Measurements from ENCODE around the gene IKZF3. TPM values are rescaled to one million over a fixed set of nuclear protein-coding genes. Genes with fewer than 3 reads are reported as not detected.

The IKZF3 gene
- total and polyA plus RNA-seq, 10 of the 15 experiments (the other 5 are each of a cell fraction or from before 2014, with no cell fraction given) = 5.5 to 98.2 (median 47.6) TPM

DNA sequence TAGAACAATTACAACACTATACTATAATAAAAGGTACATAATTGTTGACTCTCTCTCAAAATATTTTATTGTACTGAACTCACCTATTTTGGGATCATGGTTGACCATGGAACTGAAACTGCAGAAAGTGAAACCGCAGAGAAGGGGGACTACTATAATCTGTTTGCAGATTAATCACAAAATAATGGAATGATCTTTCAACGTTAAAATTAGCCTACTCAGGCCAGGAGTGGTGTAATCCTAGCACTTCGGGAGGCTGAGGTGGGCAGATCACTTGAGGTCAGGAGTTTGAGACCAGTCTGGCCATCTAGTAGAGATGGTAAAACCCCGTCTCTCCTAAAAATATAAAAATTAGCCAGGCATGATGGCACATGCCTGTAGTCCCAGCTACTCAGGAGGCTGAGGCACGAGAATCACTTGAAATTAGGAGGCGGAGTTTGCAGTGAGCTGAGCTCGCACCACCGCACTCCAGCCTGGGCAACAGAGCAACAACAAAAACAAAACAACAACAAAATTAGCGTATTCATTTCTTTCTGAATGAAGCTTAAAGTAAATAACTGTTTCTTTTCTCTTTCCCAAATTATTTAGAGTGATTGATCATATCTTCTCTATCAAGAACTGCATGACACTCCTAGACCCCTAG, 45.6 kb downstream of the IKZF3 start (continued):
- TF ChIP-seq SUZ12 (IDR thresholded peaks at IDR 0.05; ENCODE audit: unreplicated experiment) = no peak
- no peak for TF ChIP-seq MEF2B (IDR thresholded peaks at IDR 0.05; ENCODE audit: partially characterized antibody, poor library complexity, severe bottlenecking)
- TF ChIP-seq RFX5 (IDR thresholded peaks at IDR 0.05; ENCODE audit: low read depth, low read length) = no peak
- TF ChIP-seq IKZF1 (conservative IDR thresholded peaks at IDR 0.05) = peak; percentile 23
- TF ChIP-seq NR2C1 (IDR thresholded peaks at IDR 0.05) = no peak
- TF ChIP-seq, protein P1, sequence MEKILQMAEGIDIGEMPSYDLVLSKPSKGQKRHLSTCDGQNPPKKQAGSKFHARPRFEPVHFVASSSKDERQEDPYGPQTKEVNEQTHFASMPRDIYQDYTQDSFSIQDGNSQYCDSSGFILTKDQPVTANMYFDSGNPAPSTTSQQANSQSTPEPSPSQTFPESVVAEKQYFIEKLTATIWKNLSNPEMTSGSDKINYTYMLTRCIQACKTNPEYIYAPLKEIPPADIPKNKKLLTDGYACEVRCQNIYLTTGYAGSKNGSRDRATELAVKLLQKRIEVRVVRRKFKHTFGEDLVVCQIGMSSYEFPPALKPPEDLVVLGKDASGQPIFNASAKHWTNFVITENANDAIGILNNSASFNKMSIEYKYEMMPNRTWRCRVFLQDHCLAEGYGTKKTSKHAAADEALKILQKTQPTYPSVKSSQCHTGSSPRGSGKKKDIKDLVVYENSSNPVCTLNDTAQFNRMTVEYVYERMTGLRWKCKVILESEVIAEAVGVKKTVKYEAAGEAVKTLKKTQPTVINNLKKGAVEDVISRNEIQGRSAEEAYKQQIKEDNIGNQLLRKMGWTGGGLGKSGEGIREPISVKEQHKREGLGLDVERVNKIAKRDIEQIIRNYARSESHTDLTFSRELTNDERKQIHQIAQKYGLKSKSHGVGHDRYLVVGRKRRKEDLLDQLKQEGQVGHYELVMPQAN (conservative IDR thresholded peaks at IDR 0.05) = no peak
- TF ChIP-seq CEBPB (IDR thresholded peaks at IDR 0.05; ENCODE audit: borderline replicate concordance in 1 of 2, low read depth in 2 of 2, low read length in 2 of 2) = no peak
- TF ChIP-seq, protein P2, sequence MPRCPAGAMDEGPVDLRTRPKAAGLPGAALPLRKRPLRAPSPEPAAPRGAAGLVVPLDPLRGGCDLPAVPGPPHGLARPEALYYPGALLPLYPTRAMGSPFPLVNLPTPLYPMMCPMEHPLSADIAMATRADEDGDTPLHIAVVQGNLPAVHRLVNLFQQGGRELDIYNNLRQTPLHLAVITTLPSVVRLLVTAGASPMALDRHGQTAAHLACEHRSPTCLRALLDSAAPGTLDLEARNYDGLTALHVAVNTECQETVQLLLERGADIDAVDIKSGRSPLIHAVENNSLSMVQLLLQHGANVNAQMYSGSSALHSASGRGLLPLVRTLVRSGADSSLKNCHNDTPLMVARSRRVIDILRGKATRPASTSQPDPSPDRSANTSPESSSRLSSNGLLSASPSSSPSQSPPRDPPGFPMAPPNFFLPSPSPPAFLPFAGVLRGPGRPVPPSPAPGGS (IDR thresholded peaks at IDR 0.05; ENCODE audit: borderline replicate concordance, insufficient read depth, low read depth, low read length, poor library complexity, severe bottlenecking) = no peak
- TF ChIP-seq ZSCAN29 (IDR thresholded peaks at IDR 0.05) = no peak
- TF ChIP-seq SUPT20H (IDR thresholded peaks at IDR 0.05; ENCODE audit: borderline replicate concordance, control insufficient read depth, low read depth, low read length) = no peak
- TF ChIP-seq IKZF2 (IDR thresholded peaks at IDR 0.05) = peak; percentile 53 to 60; a peak in 3 of 4 replicates
- no peak for TF ChIP-seq GATAD2B (conservative IDR thresholded peaks at IDR 0.05; ENCODE audit: low read depth)
- no peak for TF ChIP-seq EGR1 (IDR thresholded peaks at IDR 0.05; ENCODE audit: borderline replicate concordance in 1 of 2, low read depth in 2 of 2, low read length in 2 of 2)
- no peak for TF ChIP-seq TAF1 (IDR thresholded peaks at IDR 0.05; ENCODE audit: borderline replicate concordance, low read depth, low read length)
- no peak for TF ChIP-seq HDGF (IDR thresholded peaks at IDR 0.05)
- TF ChIP-seq, protein P3, sequence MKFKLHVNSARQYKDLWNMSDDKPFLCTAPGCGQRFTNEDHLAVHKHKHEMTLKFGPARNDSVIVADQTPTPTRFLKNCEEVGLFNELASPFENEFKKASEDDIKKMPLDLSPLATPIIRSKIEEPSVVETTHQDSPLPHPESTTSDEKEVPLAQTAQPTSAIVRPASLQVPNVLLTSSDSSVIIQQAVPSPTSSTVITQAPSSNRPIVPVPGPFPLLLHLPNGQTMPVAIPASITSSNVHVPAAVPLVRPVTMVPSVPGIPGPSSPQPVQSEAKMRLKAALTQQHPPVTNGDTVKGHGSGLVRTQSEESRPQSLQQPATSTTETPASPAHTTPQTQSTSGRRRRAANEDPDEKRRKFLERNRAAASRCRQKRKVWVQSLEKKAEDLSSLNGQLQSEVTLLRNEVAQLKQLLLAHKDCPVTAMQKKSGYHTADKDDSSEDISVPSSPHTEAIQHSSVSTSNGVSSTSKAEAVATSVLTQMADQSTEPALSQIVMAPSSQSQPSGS (IDR thresholded peaks at IDR 0.05; ENCODE audit: low read length) = peak; percentile 32; the same call in 1 of the 2 replicates
- TF ChIP-seq ASH2L (IDR thresholded peaks at IDR 0.05; ENCODE audit: borderline replicate concordance, low read depth) = no peak
- TF ChIP-seq, protein P4, sequence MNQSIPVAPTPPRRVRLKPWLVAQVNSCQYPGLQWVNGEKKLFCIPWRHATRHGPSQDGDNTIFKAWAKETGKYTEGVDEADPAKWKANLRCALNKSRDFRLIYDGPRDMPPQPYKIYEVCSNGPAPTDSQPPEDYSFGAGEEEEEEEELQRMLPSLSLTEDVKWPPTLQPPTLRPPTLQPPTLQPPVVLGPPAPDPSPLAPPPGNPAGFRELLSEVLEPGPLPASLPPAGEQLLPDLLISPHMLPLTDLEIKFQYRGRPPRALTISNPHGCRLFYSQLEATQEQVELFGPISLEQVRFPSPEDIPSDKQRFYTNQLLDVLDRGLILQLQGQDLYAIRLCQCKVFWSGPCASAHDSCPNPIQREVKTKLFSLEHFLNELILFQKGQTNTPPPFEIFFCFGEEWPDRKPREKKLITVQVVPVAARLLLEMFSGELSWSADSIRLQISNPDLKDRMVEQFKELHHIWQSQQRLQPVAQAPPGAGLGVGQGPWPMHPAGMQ (IDR thresholded peaks at IDR 0.05; ENCODE audit: borderline replicate concordance) = no peak
- TF ChIP-seq MTA3 (IDR thresholded peaks at IDR 0.05; ENCODE audit: borderline replicate concordance, low read length) = no peak
- no peak for TF ChIP-seq SRF (IDR thresholded peaks at IDR 0.05; ENCODE audit: low read depth in 2 of 2, low read length in 2 of 2)
- TF ChIP-seq, protein P5, sequence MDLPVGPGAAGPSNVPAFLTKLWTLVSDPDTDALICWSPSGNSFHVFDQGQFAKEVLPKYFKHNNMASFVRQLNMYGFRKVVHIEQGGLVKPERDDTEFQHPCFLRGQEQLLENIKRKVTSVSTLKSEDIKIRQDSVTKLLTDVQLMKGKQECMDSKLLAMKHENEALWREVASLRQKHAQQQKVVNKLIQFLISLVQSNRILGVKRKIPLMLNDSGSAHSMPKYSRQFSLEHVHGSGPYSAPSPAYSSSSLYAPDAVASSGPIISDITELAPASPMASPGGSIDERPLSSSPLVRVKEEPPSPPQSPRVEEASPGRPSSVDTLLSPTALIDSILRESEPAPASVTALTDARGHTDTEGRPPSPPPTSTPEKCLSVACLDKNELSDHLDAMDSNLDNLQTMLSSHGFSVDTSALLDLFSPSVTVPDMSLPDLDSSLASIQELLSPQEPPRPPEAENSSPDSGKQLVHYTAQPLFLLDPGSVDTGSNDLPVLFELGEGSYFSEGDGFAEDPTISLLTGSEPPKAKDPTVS (IDR thresholded peaks at IDR 0.05; ENCODE audit: low read depth, low read length) = no peak
